HepG2 (cell line): ENCODE results near the gene ZNF326. TPM values are rescaled to one million over a fixed set of nuclear protein-coding genes. Genes with fewer than 3 reads are reported as not detected.
"Not testable (repeated sequence)": the region's sequence is repeated elsewhere in the genome, so short reads cannot be mapped to it uniquely, and the experiment has no call there.

Experiments
- ATAC-seq: fragments of 200-7000 bp; cut with Tn5 transposase; 3 replicates; pipeline ENCODE4 v1.9.1; 2020; ENCODE audit warnings: mild to moderate bottlenecking, moderate library complexity
- BruUV-seq: library from RNA; stranded (reverse); fragments of 400-500 nt; replicated peaks from 2 replicates; lab custom pipeline; 2021; lab: Mats Ljungman, UMichigan
- CTCF ChIA-PET: fragments of 300-600 bp; formaldehyde crosslinking; extraction: SDS; loops from one replicate; lab custom pipeline; 2021; ENCODE audit warnings: low total read pairs, inconsistent platforms, low intra/inter-chr PET ratio; lab: Yijun Ruan, JAX
- POLR2A ChIA-PET: fragments of 350-600 bp; sonication (Branson Sonifier 250); formaldehyde crosslinking; loops from one replicate; lab custom pipeline; 2020; ENCODE audit warnings: antibody characterized with exemption, inconsistent platforms; lab: Yijun Ruan, JAX
- DNase-seq: peaks from one replicate; pipeline ENCODE4 v3.0.0-alpha.2; 2015; ENCODE audit warnings: low spot score
- FAIRE-seq: peaks from 3 replicates; lab custom pipeline; 2011; peaks lifted over from hg19 to GRCh38; lab: Jason Lieb, UNC
- H2AFZ ChIP-seq: one replicate; pipeline ENCODE4 v1.6.1; 2011; ENCODE audit warnings: low read length, inconsistent platforms
- H3K27ac ChIP-seq: fragments of 300-600 bp; 3 replicates; pipeline ENCODE4 v1.8.0; 2011; ENCODE audit warnings: mixed run types, mild to moderate bottlenecking, mixed read lengths, low read length, inconsistent platforms; ENCODE audit not compliant: insufficient read depth; ENCODE audit errors: extremely low read length
- H3K27me3 ChIP-seq, 2 experiments: fragments of 200-600 bp in 1 of 2; 2 replicates in 1 of 2; 3 replicates in 1 of 2; pipeline versions ENCODE4 v1.6.0 to v1.8.0; 2011; ENCODE audit warnings: low read length in 2 of 2, mild to moderate bottlenecking in 2 of 2, moderate library complexity in 2 of 2, inconsistent platforms in 1 of 2; ENCODE audit not compliant: insufficient read depth in 2 of 2, control insufficient read depth in 1 of 2
- H3K36me3 ChIP-seq, 2 experiments: fragments of 200-600 bp in 1 of 2; replicated peaks in 1 of 2; 2 replicates in 1 of 2; 3 replicates in 1 of 2; pipeline versions ENCODE4 v1.5.1 to v1.8.0; 2011; ENCODE audit warnings: low read length in 2 of 2, inconsistent platforms in 1 of 2; ENCODE audit not compliant: insufficient read depth in 2 of 2, control insufficient read depth in 1 of 2
- H3K4me1 ChIP-seq: 2 replicates; pipeline ENCODE4 v1.5.1; 2012; ENCODE audit warnings: low read length, inconsistent platforms; ENCODE audit not compliant: insufficient read depth
- H3K4me2 ChIP-seq: 2 replicates; pipeline ENCODE4 v1.6.0; 2011; ENCODE audit warnings: low read depth, low read length, inconsistent platforms
- H3K4me3 ChIP-seq, 3 experiments: fragments of 200-600 bp in 1 of 3; sonication (generic), shearing (Covaris generic) in 1 of 3; replicated peaks in 1 of 3; 2 replicates each; pipeline ENCODE4 v1.5.1; 2011 to 2016; ENCODE audit warnings: low read length in 3 of 3, inconsistent platforms in 2 of 3, low read depth in 2 of 3, mild to moderate bottlenecking in 2 of 3, control low read depth in 1 of 3, mixed read lengths in 1 of 3; ENCODE audit not compliant: insufficient read depth in 1 of 3
- H3K79me2 ChIP-seq: one replicate; pipeline ENCODE4 v1.6.1; 2011; ENCODE audit warnings: low read length, inconsistent platforms; ENCODE audit not compliant: insufficient read depth
- H3K9ac ChIP-seq: 2 replicates; pipeline ENCODE4 v1.6.0; 2011; ENCODE audit warnings: mild to moderate bottlenecking, low read depth, low read length, inconsistent platforms; ENCODE audit not compliant: insufficient read depth
- H3K9me3 ChIP-seq: 2 replicates; pipeline ENCODE4 v1.5.1; 2012; ENCODE audit warnings: mild to moderate bottlenecking, low read length
- H4K20me1 ChIP-seq: 2 replicates; pipeline ENCODE4 v1.6.0; 2011; ENCODE audit warnings: inconsistent platforms, mild to moderate bottlenecking, low read length, moderate library complexity; ENCODE audit not compliant: insufficient read depth
- MEF2D ChIP-seq: sonication (generic); formaldehyde crosslinking; IDR thresholded peaks from 2 replicates; pipeline ENCODE4 v1.5.1; 2020; ENCODE audit warnings: mild to moderate bottlenecking, missing genetic modification reagents
- PRPF4 ChIP-seq: fragments of 200-400 bp; formaldehyde crosslinking; IDR thresholded peaks from 2 replicates; pipeline ENCODE4 v1.6.1; 2016; ENCODE audit warnings: low read length, low read depth; ENCODE audit not compliant: poor library complexity, severe bottlenecking
- ZFP82 ChIP-seq: sonication (generic); formaldehyde crosslinking; IDR thresholded peaks from 2 replicates; pipeline ENCODE4 v1.5.1; 2020; ENCODE audit warnings: mild to moderate bottlenecking, missing genetic modification reagents, borderline replicate concordance
- ZNF550 ChIP-seq: sonication (generic); formaldehyde crosslinking; IDR thresholded peaks from 2 replicates; pipeline ENCODE4 v1.4.0; 2020; ENCODE audit warnings: mild to moderate bottlenecking, missing genetic modification reagents, borderline replicate concordance
- ZSCAN30 ChIP-seq: sonication (generic); formaldehyde crosslinking; IDR thresholded peaks from 2 replicates; pipeline ENCODE4 v1.5.0; 2020; ENCODE audit warnings: mild to moderate bottlenecking, missing genetic modification reagents
- WGBS: methylation state at CpG from one replicate; pipeline ENCODE4 v1.1.6; 2017; ENCODE audit warnings: low lambda C conversion rate; 5-methylcytosine and 5-hydroxymethylcytosine counted together
- in situ Hi-C: cut with HindIII; loops from 2 replicates; pipeline ENCODE4 v1.10.0; 2017; ENCODE audit warnings: low pct_unique_long_range_greater_than_20kb; ENCODE audit not compliant: extremely low pct_ligation_motif_present
- intact Hi-C: fragments of 100-400 bp; cut with micrococcal nuclease; formaldehyde crosslinking; loops from one replicate; pipeline ENCODE4 v1.10.0; 2022; ENCODE audit not compliant: unreplicated experiment
- polyA plus RNA-seq, 8 experiments: library from polyadenylated mRNA; depleted of rRNA in 3 of 8; stranded (reverse) in 7 of 8; unstranded in 1 of 8; fragments of >200 nt; fragmentation: Illumina TruSeq in 4 of 8; extraction: Trizol in 4 of 8; gene quantifications; 2 replicates each; pipeline versions ENCODE4 v1.2.1 to v1.2.3, GENCODE V29; 2011 to 2016; ENCODE audit warnings: low read depth in 4 of 8, missing spikeins in 1 of 8, mixed read lengths in 1 of 8; ENCODE audit not compliant: insufficient read depth in 1 of 8
- total RNA-seq, 5 experiments: library from RNA; depleted of rRNA; stranded (reverse); fragments of >200 nt; fragmentation: Illumina TruSeq; extraction: Trizol; gene quantifications; 2 replicates each; pipeline ENCODE4 v1.2.3, GENCODE V29; 2016; ENCODE audit warnings: low read depth in 1 of 5
- TF ChIP-seq, protein P1 (sequence below): sonication (generic); formaldehyde crosslinking; IDR thresholded peaks from 2 replicates; pipeline ENCODE4 v1.9.0; 2022; ENCODE audit warnings: missing genetic modification reagents, mild to moderate bottlenecking, borderline replicate concordance

The ZNF326 gene
- total and polyA plus RNA-seq, 2 of the 13 experiments (the other 11 are each of a cell fraction or from before 2014, with no cell fraction given): 6.3 to 16.4 TPM

DNA sequence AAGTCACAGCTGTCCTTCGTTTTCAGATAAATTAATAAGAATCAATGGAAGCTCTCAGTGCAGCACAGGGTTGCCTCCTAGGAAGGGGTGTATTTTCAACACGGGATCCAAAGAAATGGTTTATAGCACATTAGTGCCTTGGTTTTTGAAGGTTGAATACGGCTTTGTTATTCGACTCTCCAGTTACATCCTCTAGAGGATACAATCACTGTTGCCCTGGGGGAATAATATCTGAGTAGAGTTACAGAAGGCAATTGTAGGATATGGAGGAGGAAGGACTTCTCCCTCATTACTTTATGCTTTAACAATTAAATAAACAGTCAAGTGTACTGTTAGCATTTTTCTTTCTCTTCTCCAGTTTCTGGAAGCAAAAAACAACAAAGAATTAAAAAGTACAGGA lies 14.3 kb upstream of the ZNF326 start (continued):
- TF ChIP-seq, protein P1, sequence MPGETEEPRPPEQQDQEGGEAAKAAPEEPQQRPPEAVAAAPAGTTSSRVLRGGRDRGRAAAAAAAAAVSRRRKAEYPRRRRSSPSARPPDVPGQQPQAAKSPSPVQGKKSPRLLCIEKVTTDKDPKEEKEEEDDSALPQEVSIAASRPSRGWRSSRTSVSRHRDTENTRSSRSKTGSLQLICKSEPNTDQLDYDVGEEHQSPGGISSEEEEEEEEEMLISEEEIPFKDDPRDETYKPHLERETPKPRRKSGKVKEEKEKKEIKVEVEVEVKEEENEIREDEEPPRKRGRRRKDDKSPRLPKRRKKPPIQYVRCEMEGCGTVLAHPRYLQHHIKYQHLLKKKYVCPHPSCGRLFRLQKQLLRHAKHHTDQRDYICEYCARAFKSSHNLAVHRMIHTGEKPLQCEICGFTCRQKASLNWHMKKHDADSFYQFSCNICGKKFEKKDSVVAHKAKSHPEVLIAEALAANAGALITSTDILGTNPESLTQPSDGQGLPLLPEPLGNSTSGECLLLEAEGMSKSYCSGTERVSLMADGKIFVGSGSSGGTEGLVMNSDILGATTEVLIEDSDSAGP (CRISPR knock-in tag): no peak
- TF ChIP-seq ZSCAN30 (CRISPR knock-in tag): no peak
- no peak for TF ChIP-seq ZNF550 (CRISPR knock-in tag)
- no peak for TF ChIP-seq ZFP82 (CRISPR knock-in tag)
- no peak for TF ChIP-seq MEF2D (CRISPR knock-in tag)
- no peak for TF ChIP-seq PRPF4

DNA sequence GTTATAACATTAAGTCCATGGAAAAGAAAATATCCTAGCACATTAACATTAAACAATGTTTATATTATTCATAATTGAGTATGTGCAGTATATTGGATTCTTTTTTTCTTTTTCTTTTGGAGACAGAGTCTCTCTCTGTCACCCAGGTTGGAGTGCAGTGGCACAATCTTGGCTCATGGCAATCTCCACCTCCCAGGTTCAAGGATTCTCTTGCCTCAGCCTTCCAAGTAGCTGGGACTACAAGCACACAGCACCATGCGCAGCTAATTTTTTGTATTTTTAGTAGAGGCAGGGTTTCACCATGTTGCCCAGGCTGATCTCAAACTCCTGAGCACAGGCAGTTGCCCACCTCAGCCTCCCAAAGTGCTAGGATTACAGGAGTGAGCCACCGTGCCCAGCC lies 12.1 kb upstream of the ZNF326 start:
- CTCF ChIA-PET, H2AFZ ChIP-seq, H3K4me3 ChIP-seq, H3K27me3 ChIP-seq, in situ Hi-C loops, H4K20me1 ChIP-seq, H3K79me2 ChIP-seq, ATAC-seq, POLR2A ChIA-PET, FAIRE-seq, H3K9me3 ChIP-seq, DNase-seq, H3K36me3 ChIP-seq, H3K9ac ChIP-seq, H3K27ac ChIP-seq, H3K4me2 ChIP-seq, BruUV-seq: not testable (repeated sequence)
- WGBS: 92% methylated on average over 2 of the region's 2 CpGs
- intact Hi-C loops: loop anchor here (10.0 kb wide), 1 partner anchor 78 kb away; no protein-coding TSS in a partner anchor
- peaks cover 12% of the 10 kb centered on the region for H3K4me1 ChIP-seq

DNA sequence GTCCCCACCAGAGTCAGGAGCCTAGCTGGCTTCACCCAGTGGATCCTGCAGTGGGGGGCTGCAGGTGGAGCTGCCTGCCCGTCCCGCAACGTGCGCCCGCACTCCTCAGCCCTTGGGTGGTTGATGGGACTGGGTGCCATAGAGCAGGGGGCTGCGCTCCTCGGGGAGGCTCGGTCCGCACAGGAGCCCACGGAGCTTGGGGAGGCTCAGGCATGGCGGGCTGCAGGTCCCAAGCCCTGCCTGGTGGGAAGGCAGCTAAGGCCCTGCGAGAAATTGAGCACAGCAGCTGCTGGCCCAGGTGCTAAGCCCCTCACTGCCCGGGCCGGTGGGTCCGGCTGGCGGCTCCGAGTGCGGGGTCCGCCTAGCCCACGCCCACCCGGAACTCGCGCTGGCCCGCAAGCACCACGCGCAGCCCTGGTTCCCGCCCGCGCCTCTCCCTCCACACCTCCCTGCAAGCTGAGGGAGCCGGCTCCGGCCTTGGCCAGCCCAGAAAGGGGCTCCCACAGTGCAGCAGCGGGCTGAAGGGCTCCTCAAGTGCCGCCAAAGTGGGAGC lies 10.3 kb upstream of the ZNF326 start:
- 92% methylated on average over 4 of the region's 33 CpGs for WGBS
- FAIRE-seq, in situ Hi-C loops: not testable (repeated sequence)

More for the DNA sequence above, 10.3 kb upstream of the ZNF326 start:
- H3K4me1 ChIP-seq: peaks cover 19% of the 10 kb centered on the region
- ATAC-seq, DNase-seq, H4K20me1 ChIP-seq, H3K4me3 ChIP-seq, H3K27me3 ChIP-seq, H3K27ac ChIP-seq, CTCF ChIA-PET, H3K36me3 ChIP-seq, H3K9me3 ChIP-seq, POLR2A ChIA-PET, BruUV-seq, H3K9ac ChIP-seq, H3K4me2 ChIP-seq, H2AFZ ChIP-seq, H3K79me2 ChIP-seq: not testable (repeated sequence)
- intact Hi-C loops: loop anchor here (10.0 kb wide), 1 partner anchor 80 kb away; no protein-coding TSS in a partner anchor
